Mononuclear cell (primary cell): ENCODE data around the gene TPRG1L. TPM values are rescaled to one million over a fixed set of nuclear protein-coding genes. Genes with fewer than 3 reads are reported as not detected.
"Not testable (repeated sequence)": the region's sequence is repeated elsewhere in the genome, so short reads cannot be mapped to it uniquely, and the experiment has no call there.

Source experiments
- H3K27me3 ChIP-seq: 2 replicates; pipeline ENCODE4 v1.6.0; 2011; ENCODE audit warnings: low read length, control low read depth; ENCODE audit not compliant: insufficient read depth
- H3K4me1 ChIP-seq: 2 replicates; pipeline ENCODE4 v1.5.1; 2011; ENCODE audit warnings: mild to moderate bottlenecking, low read length, control low read depth; ENCODE audit not compliant: insufficient read depth
- H3K4me3 ChIP-seq: 2 replicates; pipeline ENCODE4 v1.5.1; 2011; ENCODE audit warnings: mild to moderate bottlenecking, low read length, moderate library complexity
- H3K9me3 ChIP-seq: 2 replicates; pipeline ENCODE4 v1.5.1; 2011; ENCODE audit warnings: low read depth, mild to moderate bottlenecking, control low read depth, low read length
- total RNA-seq: library from RNA; depleted of rRNA; stranded (reverse); fragments of >200 nt; gene quantifications from one replicate; pipeline ENCODE4 v1.2.3, GENCODE V29; 2012

The TPRG1L gene
- total RNA-seq, 1 donor: 27.5 TPM

- Histone ChIP-seq H3K4me3 (no peak overlapping the region), H3K9me3 (no peaks in the 10 kb centered on the region)
Measured at GRCh38 chr1:3610527-3611169, 14.2 kb upstream of the TPRG1L start.

GRCh38 chr1:3611170-3612019 is 13.4 kb upstream of the TPRG1L start, which contains the start of gene MEGF6:
MEGF6 (minus strand) TSS chr1:3611508; CDS start chr1:3611268, 240 bp downstream.
- no peaks in the 10 kb centered on the region for H3K27me3 ChIP-seq
- H3K4me1 ChIP-seq: peaks cover 14% of the 10 kb centered on the region
- H3K4me3 ChIP-seq: no peak within 1 kb of the TSS
- H3K9me3 ChIP-seq: no peaks in the 10 kb centered on the region

More at GRCh38 chr1:3610527-3611169, 14.2 kb upstream of the TPRG1L start:
- peaks cover 14% of the 10 kb centered on the region for H3K4me1 ChIP-seq
- H3K27me3 ChIP-seq: no peaks in the 10 kb centered on the region

- H3K4me1 ChIP-seq: peaks cover 14% of the 10 kb centered on the region
- H3K4me3 ChIP-seq: no peak overlapping the region
- H3K27me3 ChIP-seq: no peaks in the 10 kb centered on the region
- no peaks in the 10 kb centered on the region for H3K9me3 ChIP-seq
Measured at GRCh38 chr1:3612123-3612522, 12.7 kb upstream of the TPRG1L start.

- Histone ChIP-seq H3K9me3 (no peaks in the 10 kb centered on the region), H3K27me3 (no peaks in the 10 kb centered on the region), H3K4me1 (peaks cover 22% of the 10 kb centered on the region), H3K4me3 (no peak overlapping the region)
Measured at GRCh38 chr1:3614755-3615742, 9.8 kb upstream of the TPRG1L start.

GRCh38 chr1:3616861-3617260 is 8.0 kb upstream of the TPRG1L start:
- H3K27me3 ChIP-seq: no peaks in the 10 kb centered on the region
- H3K4me3 ChIP-seq: no peak overlapping the region
- no peaks in the 10 kb centered on the region for H3K9me3 ChIP-seq
- H3K4me1 ChIP-seq: peaks cover 13% of the 10 kb centered on the region

GRCh38 chr1:3617806-3618345 is 6.9 kb upstream of the TPRG1L start:
- Histone ChIP-seq H3K4me1 (peaks cover 11% of the 10 kb centered on the region), H3K4me3 (no peak overlapping the region), H3K9me3 (no peaks in the 10 kb centered on the region), H3K27me3 (no peaks in the 10 kb centered on the region)

GRCh38 chr1:3618531-3618880 is 6.3 kb upstream of the TPRG1L start:
- no peak overlapping the region for H3K4me3 ChIP-seq

GRCh38 chr1:3618881-3619671 is 5.7 kb upstream of the TPRG1L start:
- Histone ChIP-seq H3K9me3 (no peaks in the 10 kb centered on the region), H3K27me3 (no peaks in the 10 kb centered on the region), H3K4me3 (no peak overlapping the region), H3K4me1 (peaks cover 23% of the 10 kb centered on the region)

More at GRCh38 chr1:3618531-3618880, 6.3 kb upstream of the TPRG1L start:
- Histone ChIP-seq H3K9me3 (no peaks in the 10 kb centered on the region), H3K27me3 (no peaks in the 10 kb centered on the region), H3K4me1 (peaks cover 17% of the 10 kb centered on the region)

- Histone ChIP-seq H3K9me3 (no peaks in the 10 kb centered on the region), H3K27me3 (no peaks in the 10 kb centered on the region), H3K4me1 (peaks cover 29% of the 10 kb centered on the region), H3K4me3 (no peak overlapping the region)
Measured at GRCh38 chr1:3620708-3621107, 4.1 kb upstream of the TPRG1L start.

GRCh38 chr1:3621151-3621671 is 3.6 kb upstream of the TPRG1L start:
- not testable (repeated sequence) for H3K9me3 ChIP-seq, H3K4me3 ChIP-seq, H3K27me3 ChIP-seq
- H3K4me1 ChIP-seq: peaks cover 34% of the 10 kb centered on the region

- peaks cover 34% of the 10 kb centered on the region for H3K4me1 ChIP-seq
- not testable (repeated sequence) for H3K27me3 ChIP-seq, H3K9me3 ChIP-seq, H3K4me3 ChIP-seq
Measured at GRCh38 chr1:3622102-3622501, 2.7 kb upstream of the TPRG1L start.

- peak overlapping the region; percentile 77 for H3K4me3 ChIP-seq
- no peaks in the 10 kb centered on the region for H3K9me3 ChIP-seq
- peaks cover 34% of the 10 kb centered on the region for H3K4me1 ChIP-seq
- H3K27me3 ChIP-seq: no peaks in the 10 kb centered on the region
Measured at GRCh38 chr1:3623441-3624199, 1.2 kb upstream of the TPRG1L start.

- Histone ChIP-seq H3K4me1 (peaks cover 27% of the 10 kb centered on the region), H3K4me3 (peak overlapping the region; percentile 77), H3K27me3 (no peaks in the 10 kb centered on the region), H3K9me3 (no peaks in the 10 kb centered on the region)
Measured at GRCh38 chr1:3625151-3625907, 514 bp downstream of the TPRG1L start.
